Neural crest cell (in vitro differentiated cells): ENCODE data around the gene IBTK. TPM values are rescaled to one million over a fixed set of nuclear protein-coding genes. Genes with fewer than 3 reads are reported as not detected.
"Not testable (repeated sequence)": the region's sequence is repeated elsewhere in the genome, so short reads cannot be mapped to it uniquely, and the experiment has no call there.

Experiments
- DNase-seq: peaks from one replicate; pipeline ENCODE4 v3.0.0; 2021; ENCODE audit warnings: low read depth, mixed read lengths, low spot score
- H3K27ac Mint-ChIP-seq: one replicate; pipeline ENCODE4 v1.8.0; 2021; ENCODE audit warnings: mild to moderate bottlenecking, mixed read lengths; ENCODE audit not compliant: unreplicated experiment
- H3K27me3 Mint-ChIP-seq: 2 replicates; pipeline ENCODE4 v1.8.0; 2021; ENCODE audit warnings: low read depth, mild to moderate bottlenecking, mixed read lengths
- H3K36me3 Mint-ChIP-seq: 2 replicates; pipeline ENCODE4 v1.8.0; 2021; ENCODE audit warnings: low read depth, mild to moderate bottlenecking, mixed read lengths
- H3K4me1 Mint-ChIP-seq: 2 replicates; pipeline ENCODE4 v1.8.0; 2021; ENCODE audit warnings: mixed read lengths
- H3K4me3 Mint-ChIP-seq: one replicate; pipeline ENCODE4 v1.8.0; 2021; ENCODE audit warnings: mild to moderate bottlenecking, mixed read lengths
- H3K9me3 Mint-ChIP-seq: 2 replicates; pipeline ENCODE4 v1.8.0; 2021; ENCODE audit warnings: mixed read lengths
- total RNA-seq: library from RNA; stranded (reverse); gene quantifications from 2 replicates; pipeline ENCODE4 v1.2.1, GENCODE V29; 2021
- TF ChIP-seq, protein P1 (sequence below): fragments of 200-600 bp; sonication (generic); conservative IDR thresholded peaks from 2 replicates; pipeline ENCODE4 v1.5.0; 2021; ENCODE audit warnings: antibody characterized with exemption, mild to moderate bottlenecking

Gene IBTK
- total RNA-seq, 1 donor from 2014 or later: 26.5 TPM

DNA sequence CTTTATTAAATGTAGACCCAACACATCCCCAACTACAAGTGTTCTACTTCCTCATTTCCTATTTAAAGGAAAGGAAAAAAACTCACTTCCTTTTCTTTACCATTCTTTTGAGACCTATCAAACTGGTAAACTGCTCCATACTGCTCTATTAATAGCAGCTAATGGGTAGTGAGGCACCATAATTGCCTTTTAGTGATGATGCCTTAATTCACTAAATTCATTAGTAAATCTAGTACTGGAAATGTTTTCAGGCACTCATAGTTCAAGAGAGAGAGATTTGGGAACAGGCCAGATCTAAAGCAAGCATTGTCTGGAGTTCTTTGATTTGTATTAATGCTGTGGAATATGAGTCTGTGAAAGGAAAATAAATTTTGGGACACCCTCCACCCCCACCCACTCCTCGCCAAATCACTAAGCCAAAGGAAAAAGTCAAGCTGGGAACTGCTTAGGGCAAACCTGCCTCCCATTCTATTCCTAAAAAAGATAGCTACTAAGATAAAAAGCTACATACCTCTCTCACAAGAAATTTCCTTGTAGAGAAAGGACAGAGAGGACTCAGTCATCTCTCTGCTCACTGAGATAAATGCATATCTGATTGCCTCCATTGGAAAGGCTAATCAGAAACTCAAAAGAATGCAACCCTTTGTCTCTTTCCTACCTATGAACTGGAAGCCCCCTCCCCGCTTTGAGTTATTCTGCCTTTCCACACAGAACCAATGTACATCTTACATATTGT, 13.6 kb upstream of the IBTK start:
- TF ChIP-seq, protein P1, sequence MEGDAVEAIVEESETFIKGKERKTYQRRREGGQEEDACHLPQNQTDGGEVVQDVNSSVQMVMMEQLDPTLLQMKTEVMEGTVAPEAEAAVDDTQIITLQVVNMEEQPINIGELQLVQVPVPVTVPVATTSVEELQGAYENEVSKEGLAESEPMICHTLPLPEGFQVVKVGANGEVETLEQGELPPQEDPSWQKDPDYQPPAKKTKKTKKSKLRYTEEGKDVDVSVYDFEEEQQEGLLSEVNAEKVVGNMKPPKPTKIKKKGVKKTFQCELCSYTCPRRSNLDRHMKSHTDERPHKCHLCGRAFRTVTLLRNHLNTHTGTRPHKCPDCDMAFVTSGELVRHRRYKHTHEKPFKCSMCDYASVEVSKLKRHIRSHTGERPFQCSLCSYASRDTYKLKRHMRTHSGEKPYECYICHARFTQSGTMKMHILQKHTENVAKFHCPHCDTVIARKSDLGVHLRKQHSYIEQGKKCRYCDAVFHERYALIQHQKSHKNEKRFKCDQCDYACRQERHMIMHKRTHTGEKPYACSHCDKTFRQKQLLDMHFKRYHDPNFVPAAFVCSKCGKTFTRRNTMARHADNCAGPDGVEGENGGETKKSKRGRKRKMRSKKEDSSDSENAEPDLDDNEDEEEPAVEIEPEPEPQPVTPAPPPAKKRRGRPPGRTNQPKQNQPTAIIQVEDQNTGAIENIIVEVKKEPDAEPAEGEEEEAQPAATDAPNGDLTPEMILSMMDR: no peak
- H3K4me1 Mint-ChIP-seq: no peaks in the 10 kb centered on the region
- H3K4me3 Mint-ChIP-seq: no peak overlapping the region
- H3K36me3 Mint-ChIP-seq: no peaks in the 10 kb centered on the region
- H3K9me3 Mint-ChIP-seq: no peaks in the 10 kb centered on the region
- no peak overlapping the region for H3K27ac Mint-ChIP-seq
- H3K27me3 Mint-ChIP-seq: no peaks in the 10 kb centered on the region
- no peak for DNase-seq

DNA sequence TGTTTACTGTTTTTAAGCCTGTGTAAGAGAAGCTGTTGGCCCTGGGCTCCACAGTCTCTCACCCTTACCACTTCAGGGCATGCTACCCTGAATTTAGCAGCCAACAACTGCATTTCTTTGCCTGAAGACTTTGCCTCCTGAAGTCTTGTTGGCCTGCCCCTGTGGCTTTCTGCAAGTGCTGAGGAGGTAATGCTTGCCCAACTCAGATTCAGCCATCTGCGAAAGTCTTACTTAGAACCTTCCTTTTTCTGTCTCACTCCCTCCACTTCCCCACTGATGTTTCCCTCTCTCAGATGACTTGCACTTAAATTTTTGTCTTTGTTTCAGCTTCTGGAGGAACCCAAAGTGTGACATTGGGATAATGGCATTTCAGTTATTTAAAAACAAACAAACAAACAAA, 11.8 kb upstream of the IBTK start:
- Mint-ChIP-seq H3K27ac (peak overlapping the region; percentile 35), H3K4me3 (no peak overlapping the region), H3K36me3 (no peaks in the 10 kb centered on the region), H3K9me3 (no peaks in the 10 kb centered on the region), H3K4me1 (no peaks in the 10 kb centered on the region), H3K27me3 (no peaks in the 10 kb centered on the region)
- TF ChIP-seq, protein P1: no peak
- no peak for DNase-seq

DNA sequence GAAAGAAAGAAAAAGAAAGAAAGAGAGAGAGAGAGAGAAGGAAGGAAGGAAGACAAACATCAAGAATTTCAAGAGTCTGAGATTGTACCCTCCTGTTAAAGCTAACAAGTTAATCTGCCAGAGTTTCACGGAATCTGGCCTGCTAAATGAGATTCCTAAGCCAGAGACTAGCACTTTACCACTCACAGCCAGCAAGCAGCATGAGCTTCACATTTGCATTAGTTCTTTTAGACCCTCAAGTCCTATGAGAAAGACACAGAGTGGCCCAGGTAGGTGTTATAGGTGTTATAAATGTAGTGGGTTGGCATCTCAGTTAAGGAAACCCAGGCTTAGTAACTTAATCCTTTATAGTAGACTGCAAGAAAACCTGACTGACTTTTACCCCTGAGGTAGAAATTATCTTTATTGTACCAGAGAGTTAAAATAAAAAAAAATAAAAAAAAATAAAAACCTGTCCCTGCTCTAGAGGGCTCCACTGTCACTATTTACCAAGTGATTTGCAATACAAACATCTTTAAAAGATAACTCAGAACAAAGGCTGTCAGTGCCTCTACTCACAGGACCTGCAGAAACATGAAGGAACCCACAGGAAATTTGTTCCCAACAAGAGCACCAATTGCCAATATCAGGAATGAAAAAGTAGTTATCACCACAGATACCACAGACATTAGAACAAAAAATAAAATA, 9.7 kb upstream of the IBTK start:
- no peak for DNase-seq
- no peaks in the 10 kb centered on the region for H3K27me3 Mint-ChIP-seq
- no peaks in the 10 kb centered on the region for H3K4me1 Mint-ChIP-seq
- H3K9me3 Mint-ChIP-seq: no peaks in the 10 kb centered on the region
- no peak overlapping the region for H3K4me3 Mint-ChIP-seq
- H3K36me3 Mint-ChIP-seq: no peaks in the 10 kb centered on the region
- TF ChIP-seq, protein P1: no peak
- no peak overlapping the region for H3K27ac Mint-ChIP-seq

DNA sequence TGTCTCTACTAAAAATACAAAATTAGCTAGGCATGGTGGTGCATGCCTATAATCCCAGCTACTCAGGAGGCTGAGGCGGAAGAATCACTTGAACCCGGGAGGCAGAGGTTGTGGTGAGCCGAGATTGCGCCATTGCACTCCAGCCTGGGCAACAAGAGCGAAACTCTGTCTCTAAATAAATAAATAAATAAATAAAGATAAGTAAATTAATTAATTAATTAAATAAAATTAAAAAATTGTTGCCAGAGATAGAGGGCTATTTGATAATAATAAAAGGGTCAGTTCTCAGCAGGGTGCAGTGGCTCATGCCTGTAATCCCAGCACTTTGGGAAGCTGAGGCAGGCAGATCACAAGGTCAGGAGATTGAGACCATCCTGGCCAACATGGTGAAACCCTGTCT, 7.2 kb upstream of the IBTK start:
- H3K9me3 Mint-ChIP-seq, H3K4me3 Mint-ChIP-seq, H3K4me1 Mint-ChIP-seq, H3K36me3 Mint-ChIP-seq, H3K27me3 Mint-ChIP-seq, H3K27ac Mint-ChIP-seq, DNase-seq: not testable (repeated sequence)

DNA sequence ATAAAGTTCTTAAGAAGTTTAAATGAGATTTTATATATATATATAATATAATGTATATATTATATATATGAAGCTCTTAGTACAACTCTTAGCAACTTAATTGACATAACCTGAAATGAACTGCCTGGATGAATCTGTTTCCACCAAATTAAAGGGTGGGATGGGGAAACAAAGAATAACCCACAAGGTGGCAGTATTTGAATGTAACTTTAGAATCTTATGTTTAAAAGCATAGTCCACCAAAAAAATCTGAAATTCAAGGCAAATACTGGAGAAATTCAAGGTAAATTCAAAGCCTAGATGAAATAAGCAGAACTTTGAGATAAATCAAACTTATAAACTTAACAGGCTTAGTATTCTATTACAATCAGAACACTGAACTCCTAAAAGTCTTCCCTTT, 4.4 kb upstream of the IBTK start:
- no peaks in the 10 kb centered on the region for H3K36me3 Mint-ChIP-seq
- no peaks in the 10 kb centered on the region for H3K9me3 Mint-ChIP-seq
- no peak overlapping the region for H3K4me3 Mint-ChIP-seq
- no peak overlapping the region for H3K27ac Mint-ChIP-seq
- H3K27me3 Mint-ChIP-seq: no peaks in the 10 kb centered on the region
- no peak for DNase-seq
- peaks cover 13% of the 10 kb centered on the region for H3K4me1 Mint-ChIP-seq
- TF ChIP-seq, protein P1: peak; percentile 74
